RPMI7951 (cell line): Measurements from ENCODE around the gene CEP170B. TPM values are rescaled to one million over a fixed set of nuclear protein-coding genes. Genes with fewer than 3 reads are reported as not detected.
A peak's percentile ranks its signal among the peaks of the same experiment; 100 is the strongest.

Source experiments
- DNase-seq: peaks from one replicate; pipeline ENCODE4 v3.0.0-alpha.2; 2012; ENCODE audit warnings: low read depth
- total RNA-seq: library from RNA; depleted of rRNA; stranded (reverse); fragments of >200 nt; shearing (Covaris generic); gene quantifications from 2 replicates; pipeline ENCODE4 v1.2.3, GENCODE V29; 2014

Gene CEP170B
- total RNA-seq, 1 experiment from 2014 or later = 3.8 TPM

GRCh38 chr14:104867371-104868059, 2.4 kb downstream of the CEP170B start:
- no peak for DNase-seq

GRCh38 chr14:104868060-104868740, 3.1 kb downstream of the CEP170B start:
- no peak for DNase-seq

- no peak for DNase-seq
Observed at GRCh38 chr14:104868811-104869572, 3.9 kb downstream of the CEP170B start.

- no peak for DNase-seq
Observed at GRCh38 chr14:104869669-104870367, 4.8 kb downstream of the CEP170B start.

DNA sequence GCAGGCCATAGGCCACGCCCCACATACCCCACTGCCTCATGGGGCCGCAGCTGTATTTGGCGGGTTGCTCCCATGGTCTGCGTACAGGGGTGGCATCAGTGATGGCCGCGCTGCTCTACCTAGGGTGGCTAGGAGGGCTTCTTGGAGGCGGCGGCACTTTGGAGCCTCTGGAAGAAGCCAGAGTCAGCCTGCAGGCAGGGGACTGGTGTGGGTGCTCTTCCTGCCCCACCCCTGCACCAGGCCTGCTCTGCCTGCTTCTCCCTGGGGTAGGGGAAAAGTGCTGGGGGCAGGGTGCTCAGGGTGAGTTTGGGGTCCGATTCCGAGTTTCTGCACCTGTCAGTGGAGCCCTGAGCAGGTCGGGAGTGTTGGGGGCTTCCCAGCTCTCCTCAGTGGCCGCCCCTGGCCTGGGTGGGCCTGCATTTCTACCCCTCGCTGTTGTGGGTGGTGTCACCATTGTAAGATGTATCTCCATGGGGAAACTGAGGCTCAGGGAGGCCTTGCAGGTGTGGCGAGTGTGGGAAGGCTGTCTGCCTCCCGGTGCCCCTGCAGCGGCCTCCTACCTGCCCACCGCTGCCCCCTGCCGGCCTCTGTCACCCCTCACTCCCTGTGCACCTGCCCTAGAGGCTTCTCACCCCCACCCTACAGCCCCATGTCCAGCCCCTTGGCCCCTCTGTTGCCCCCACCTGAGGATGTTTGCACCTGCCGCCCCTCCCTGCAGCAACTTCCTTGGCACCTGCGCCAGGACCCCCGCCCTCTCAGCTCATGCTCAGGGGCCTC, 5.5 kb downstream of the CEP170B start:
- no peak for DNase-seq

- no peak for DNase-seq
Observed at GRCh38 chr14:104871145-104871655, 6.1 kb downstream of the CEP170B start.

- DNase-seq = no peak
Observed at GRCh38 chr14:104871656-104872468, 6.8 kb downstream of the CEP170B start.

DNA sequence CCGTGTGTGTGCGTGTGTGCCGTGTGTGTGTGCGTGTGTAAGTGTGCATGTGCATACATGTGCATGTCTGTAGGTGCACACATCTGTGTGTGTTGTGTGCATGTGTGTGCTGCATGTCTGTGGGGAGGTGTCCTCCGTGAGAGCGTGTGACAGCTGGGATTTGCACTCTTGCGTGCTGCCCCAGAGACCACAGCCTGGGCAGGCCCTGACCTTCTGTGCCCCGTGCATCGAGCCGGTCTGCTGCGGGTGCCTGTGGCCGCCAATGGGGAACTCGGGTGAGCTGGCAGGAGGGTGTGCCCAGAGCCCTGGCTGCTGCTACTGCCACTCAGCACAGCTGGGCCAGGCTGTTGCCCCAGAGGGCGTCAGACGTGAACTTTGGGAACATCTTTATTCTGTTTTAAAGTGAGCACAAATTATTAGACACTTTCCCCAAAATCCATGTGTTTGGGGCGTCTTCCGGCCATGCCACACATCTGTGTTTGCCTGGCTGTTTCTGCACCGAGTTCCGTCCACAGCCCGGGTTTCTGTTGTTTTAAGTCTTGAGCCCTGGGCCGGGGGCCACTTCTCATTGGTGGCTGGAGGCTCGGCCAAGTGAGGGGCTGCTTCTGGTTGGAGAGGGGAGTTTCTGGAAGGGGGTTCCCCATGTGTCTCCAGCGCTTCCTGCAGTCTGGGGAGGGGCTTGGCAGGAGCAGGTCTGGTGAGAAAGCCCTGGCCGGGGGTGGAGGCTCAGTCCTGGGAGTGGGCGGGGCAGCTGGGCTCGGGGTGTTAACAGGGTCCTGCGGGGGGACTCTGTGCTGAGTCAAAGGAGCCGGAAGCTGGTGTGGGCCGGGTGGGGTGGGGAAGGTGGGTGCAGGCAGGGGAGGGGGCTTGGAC, 7.6 kb downstream of the CEP170B start:
- peak; percentile 65 for DNase-seq

DNA sequence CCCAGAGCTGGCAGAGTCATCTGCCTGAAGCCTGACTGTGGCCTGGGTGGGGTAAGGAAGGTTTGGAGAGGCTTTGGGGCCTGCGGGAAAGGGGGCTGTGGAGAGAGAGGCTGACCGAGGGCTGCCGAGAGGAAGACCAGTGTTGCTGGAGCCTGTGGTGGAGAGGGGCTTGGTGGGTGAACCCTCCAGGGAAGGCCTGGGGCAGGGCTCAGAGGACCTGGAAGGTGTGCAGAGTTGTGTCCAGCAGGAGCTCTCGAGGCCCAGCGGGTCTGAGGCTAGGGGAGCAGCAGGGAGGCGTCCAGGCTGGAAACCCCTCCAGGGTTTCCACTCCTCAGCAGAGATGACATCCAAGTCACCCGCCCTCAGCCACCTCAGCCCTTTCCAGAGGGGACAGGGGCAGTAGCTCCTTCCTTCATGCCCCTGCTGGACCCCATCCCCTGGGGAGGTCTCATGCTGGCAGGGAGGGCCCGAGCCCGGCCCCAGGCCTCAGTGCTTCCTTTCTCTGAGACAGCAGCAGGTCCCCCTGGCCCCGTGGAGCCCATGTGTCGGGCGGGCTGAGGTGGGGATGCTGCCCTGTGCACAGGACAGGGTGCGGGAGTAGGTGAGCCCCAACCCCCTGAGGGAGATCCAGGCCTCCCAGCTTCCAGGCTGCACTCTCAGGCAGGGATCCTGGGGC, 8.4 kb downstream of the CEP170B start:
- no peak for DNase-seq

- no peak for DNase-seq
Observed at GRCh38 chr14:104874110-104874531, 9.1 kb downstream of the CEP170B start.

DNA sequence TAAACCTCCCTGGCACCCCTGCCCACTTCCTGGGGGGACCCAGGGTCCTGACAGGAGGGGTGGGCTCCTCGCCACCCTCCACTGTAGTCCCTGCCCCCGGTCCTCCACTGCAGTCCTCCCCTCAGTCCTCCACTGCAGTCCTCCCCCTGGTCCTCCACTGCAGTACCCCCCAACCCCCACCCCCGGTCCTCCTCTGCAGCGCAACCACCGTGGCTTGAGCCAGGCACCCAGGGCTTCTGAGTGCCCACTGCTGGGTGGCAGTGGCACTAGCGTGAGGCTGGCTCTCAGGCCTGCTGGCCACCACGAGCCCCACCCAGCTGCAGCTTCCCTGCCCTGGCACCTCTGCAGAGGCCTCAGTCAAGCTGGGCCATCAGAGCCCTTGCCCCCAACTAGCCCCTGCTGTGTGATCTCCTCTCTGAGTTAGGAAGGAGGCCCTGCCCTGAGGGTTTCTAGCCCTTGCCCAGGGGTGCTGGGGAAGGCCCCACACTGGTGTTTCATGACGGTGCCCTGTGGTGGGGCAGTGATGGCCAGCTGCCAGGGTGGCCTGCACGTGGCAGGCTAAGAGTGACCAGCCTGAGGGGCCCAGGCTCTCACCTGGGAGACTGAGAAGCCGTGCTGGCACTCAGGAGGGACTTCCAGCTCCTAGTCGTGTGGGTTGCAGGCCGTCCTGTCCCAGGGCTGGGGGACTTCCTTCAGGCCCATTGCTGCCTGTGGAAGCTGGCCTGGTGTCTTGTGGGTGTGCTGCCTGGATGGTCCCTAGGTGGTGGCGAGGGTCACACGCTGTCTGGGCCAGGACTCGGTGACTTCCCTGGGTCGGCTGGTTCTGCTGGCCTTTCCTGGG, 9.7 kb downstream of the CEP170B start:
- DNase-seq = no peak

DNA sequence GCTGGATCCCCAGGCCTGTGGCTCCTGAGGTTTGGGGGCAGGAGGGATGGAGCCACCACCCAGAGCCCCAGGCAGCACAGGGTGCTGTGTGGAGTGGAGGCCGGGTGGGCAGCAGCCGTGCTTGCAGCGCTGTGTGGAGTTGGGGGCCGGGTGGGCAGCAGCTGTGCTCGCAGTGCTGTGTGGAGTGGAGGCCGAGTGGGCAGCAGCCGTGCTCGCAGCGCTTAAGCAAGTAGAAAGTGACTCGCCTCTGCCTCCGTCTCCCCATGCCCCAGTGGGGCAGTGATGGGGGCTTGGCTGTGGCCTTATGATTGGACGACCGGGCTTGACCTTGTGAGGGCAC, 10.3 kb downstream of the CEP170B start:
- DNase-seq = no peak

DNA sequence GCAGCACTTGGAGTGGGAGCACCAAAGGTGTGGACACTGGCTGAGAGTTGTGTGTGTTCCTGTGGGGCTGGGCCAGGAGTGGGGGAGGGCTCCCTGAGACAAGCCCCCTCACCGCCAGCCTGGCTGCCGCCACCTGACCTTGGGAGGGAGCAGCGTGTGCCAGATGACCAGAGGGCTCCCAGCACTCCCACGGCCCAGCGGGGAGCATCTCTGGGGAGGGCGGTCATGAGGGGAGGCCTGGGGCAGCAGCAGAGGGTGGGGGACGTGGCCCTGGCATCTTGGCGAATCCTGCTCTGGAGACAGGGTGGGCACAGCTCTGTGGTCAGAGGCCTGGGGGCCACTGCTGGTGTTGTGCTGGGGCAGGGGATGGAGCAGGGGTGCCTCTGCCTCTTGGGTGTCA, 10.7 kb downstream of the CEP170B start:
- no peak for DNase-seq

DNA sequence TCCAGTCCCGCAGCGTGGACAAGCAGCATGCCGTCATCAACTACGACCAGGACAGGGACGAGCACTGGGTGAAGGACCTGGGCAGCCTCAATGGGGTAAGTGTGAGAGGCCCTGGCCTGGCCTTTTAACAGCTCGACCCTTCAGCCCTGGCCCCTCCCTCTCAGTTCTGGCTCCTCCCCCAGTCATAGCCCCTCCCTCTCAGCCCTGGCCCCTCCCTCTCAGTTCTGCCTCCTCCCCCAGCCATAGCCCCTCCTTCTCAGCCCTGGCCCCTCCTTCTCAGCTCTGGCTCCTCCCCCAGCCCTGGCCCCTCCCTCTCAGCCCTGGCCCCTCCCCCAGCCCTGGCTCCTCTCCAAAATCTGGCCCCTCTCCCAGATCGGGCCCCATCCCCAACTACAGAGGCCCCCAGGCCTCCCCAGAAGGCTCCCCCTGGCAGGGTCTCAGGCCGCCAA, 11.2 kb downstream of the CEP170B start:
- DNase-seq = no peak

- no peak for DNase-seq
Observed at GRCh38 chr14:104877066-104877805, 12.2 kb downstream of the CEP170B start.

- no peak for DNase-seq
Observed at GRCh38 chr14:104877806-104878550, 12.9 kb downstream of the CEP170B start.
